ENCODE data around the gene UBE2H.
"Not testable (repeated sequence)": the region's sequence is repeated elsewhere in the genome, so short reads cannot be mapped to it uniquely, and the experiment has no call there.

The UBE2H gene

GRCh38 chr7:129864042-129864441 lies 88.7 kb downstream of the UBE2H start:
- Histone ChIP-seq H2BK120ac (ENCODE audit: low read depth, low read length) (no peak overlapping the region), H2BK12ac (ENCODE audit: low read length) (no peak overlapping the region), H3K14ac (ENCODE audit: low read length) (no peak overlapping the region), H3K18ac (ENCODE audit: low read length) (no peak overlapping the region), H2BK5ac (ENCODE audit: low read length) (no peak overlapping the region), H3K27me3 (ENCODE audit: control insufficient read depth in 3 of 3, insufficient read depth in 3 of 3, low read depth in 1 of 3, low read length in 3 of 3) (no peaks in the 10 kb centered on the region), H3K79me1 (ENCODE audit: low read depth, low read length) (peaks cover 3% of the 10 kb centered on the region), H4K91ac (ENCODE audit: low read depth, low read length, poor library complexity) (no peak overlapping the region), H3K4me3 (ENCODE audit: low read length in 2 of 2) (no peak overlapping the region), H3K4ac (ENCODE audit: low read length) (no peak overlapping the region), H3K4me1 (ENCODE audit: control insufficient read depth in 2 of 2, insufficient read depth in 1 of 2, low read depth in 1 of 2, low read length in 2 of 2) (peaks cover 6 to 13% of the 10 kb centered on the region in 2 donors), H2AK5ac (ENCODE audit: low read depth, low read length) (no peak overlapping the region), H2AFZ (ENCODE audit: low read length) (no peak overlapping the region), H3K23ac (ENCODE audit: low read depth, low read length, poor library complexity) (no peak overlapping the region), H4K8ac (ENCODE audit: low read depth, low read length) (no peak overlapping the region), H3K9ac (ENCODE audit: low read depth, low read length, poor library complexity) (no peak overlapping the region), H3K27ac (replicated peaks; ENCODE audit: low read length) (no peak overlapping the region), H3K9me3 (replicated peaks in 1 of 2; ENCODE audit: control insufficient read depth in 2 of 2, insufficient read depth in 1 of 2, low read depth in 1 of 2, low read length in 2 of 2) (no peaks in the 10 kb centered on the region), H2BK15ac (ENCODE audit: low read length) (no peak overlapping the region), H3K4me2 (ENCODE audit: insufficient read depth, low read length, poor library complexity, severe bottlenecking) (no peak overlapping the region), H3K36me3 (replicated peaks in 1 of 2; ENCODE audit: control insufficient read depth in 2 of 2, insufficient read depth in 2 of 2, low read length in 2 of 2) (no peaks in the 10 kb centered on the region)
- no peak for DNase-seq (ENCODE audit: low spot score)
- WGBS, 2 donors (ENCODE audit: extremely low coverage in 2 of 2, insufficient read length in 2 of 2, insufficient replicate concordance in 1 of 2): no CpG with 5 or more reads among the region's 3 CpGs

GRCh38 chr7:129862682-129863081 lies 90.1 kb downstream of the UBE2H start:
- Histone ChIP-seq H4K91ac (ENCODE audit: low read depth, low read length, poor library complexity) (no peak overlapping the region), H3K4ac (ENCODE audit: low read length) (no peak overlapping the region), H2BK15ac (ENCODE audit: low read length) (no peak overlapping the region), H3K27ac (replicated peaks; ENCODE audit: low read length) (no peak overlapping the region), H2AK5ac (ENCODE audit: low read depth, low read length) (no peak overlapping the region), H2BK12ac (ENCODE audit: low read length) (no peak overlapping the region), H3K27me3 (ENCODE audit: control insufficient read depth in 3 of 3, insufficient read depth in 3 of 3, low read depth in 1 of 3, low read length in 3 of 3) (no peaks in the 10 kb centered on the region), H3K4me3 (ENCODE audit: low read length in 2 of 2) (no peak overlapping the region), H3K14ac (ENCODE audit: low read length) (no peak overlapping the region), H3K9me3 (replicated peaks in 1 of 2; ENCODE audit: control insufficient read depth in 2 of 2, insufficient read depth in 1 of 2, low read depth in 1 of 2, low read length in 2 of 2) (no peaks in the 10 kb centered on the region), H3K4me1 (ENCODE audit: control insufficient read depth in 2 of 2, insufficient read depth in 1 of 2, low read depth in 1 of 2, low read length in 2 of 2) (peaks cover 6 to 13% of the 10 kb centered on the region in 2 donors), H2BK120ac (ENCODE audit: low read depth, low read length) (no peak overlapping the region), H3K4me2 (ENCODE audit: insufficient read depth, low read length, poor library complexity, severe bottlenecking) (no peak overlapping the region), H4K8ac (ENCODE audit: low read depth, low read length) (no peak overlapping the region), H2AFZ (ENCODE audit: low read length) (no peak overlapping the region), H3K18ac (ENCODE audit: low read length) (no peak overlapping the region), H2BK5ac (ENCODE audit: low read length) (no peak overlapping the region), H3K23ac (ENCODE audit: low read depth, low read length, poor library complexity) (no peak overlapping the region), H3K36me3 (replicated peaks in 1 of 2; ENCODE audit: control insufficient read depth in 2 of 2, insufficient read depth in 2 of 2, low read length in 2 of 2) (peaks cover 0 to 1% of the 10 kb centered on the region in 2 donors), H3K9ac (ENCODE audit: low read depth, low read length, poor library complexity) (no peak overlapping the region), H3K79me1 (ENCODE audit: low read depth, low read length) (peaks cover 3% of the 10 kb centered on the region)
- whole genome bisulfite sequencing, 2 donors (ENCODE audit: extremely low coverage in 2 of 2, insufficient read length in 2 of 2, insufficient replicate concordance in 1 of 2): no CpG with 5 or more reads among the region's 3 CpGs
- DNase-seq (ENCODE audit: low spot score): no peak

GRCh38 chr7:129860784-129861183 lies 92.0 kb downstream of the UBE2H start:
- not testable (repeated sequence) for H3K27ac ChIP-seq (replicated peaks; ENCODE audit: low read length); H3K18ac ChIP-seq (ENCODE audit: low read length); H2BK120ac ChIP-seq (ENCODE audit: low read depth, low read length); H3K79me1 ChIP-seq (ENCODE audit: low read depth, low read length); H2BK15ac ChIP-seq (ENCODE audit: low read length); H3K4me3 ChIP-seq (ENCODE audit: low read length in 2 of 2); H2BK12ac ChIP-seq (ENCODE audit: low read length); H2AK5ac ChIP-seq (ENCODE audit: low read depth, low read length); DNase-seq (ENCODE audit: low spot score); H3K14ac ChIP-seq (ENCODE audit: low read length); H2AFZ ChIP-seq (ENCODE audit: low read length); H3K9ac ChIP-seq (ENCODE audit: low read depth, low read length, poor library complexity); H3K27me3 ChIP-seq (ENCODE audit: control insufficient read depth in 3 of 3, insufficient read depth in 3 of 3, low read depth in 1 of 3, low read length in 3 of 3); H3K4me2 ChIP-seq (ENCODE audit: insufficient read depth, low read length, poor library complexity, severe bottlenecking); H3K9me3 ChIP-seq (replicated peaks in 1 of 2; ENCODE audit: control insufficient read depth in 2 of 2, insufficient read depth in 1 of 2, low read depth in 1 of 2, low read length in 2 of 2); H2BK5ac ChIP-seq (ENCODE audit: low read length); H4K8ac ChIP-seq (ENCODE audit: low read depth, low read length); H3K36me3 ChIP-seq (replicated peaks in 1 of 2; ENCODE audit: control insufficient read depth in 2 of 2, insufficient read depth in 2 of 2, low read length in 2 of 2); H3K23ac ChIP-seq (ENCODE audit: low read depth, low read length, poor library complexity); H4K91ac ChIP-seq (ENCODE audit: low read depth, low read length, poor library complexity); H3K4ac ChIP-seq (ENCODE audit: low read length)
- WGBS, 2 donors (ENCODE audit: extremely low coverage in 2 of 2, insufficient read length in 2 of 2, insufficient replicate concordance in 1 of 2): no CpG with 5 or more reads among the region's 6 CpGs
- H3K4me1 ChIP-seq (ENCODE audit: control insufficient read depth in 2 of 2, insufficient read depth in 1 of 2, low read depth in 1 of 2, low read length in 2 of 2): peaks cover 6 to 11% of the 10 kb centered on the region in 2 donors

GRCh38 chr7:129859183-129859582 lies 93.6 kb downstream of the UBE2H start:
- Histone ChIP-seq H2BK5ac (ENCODE audit: low read length) (no peak overlapping the region), H3K9me3 (replicated peaks in 1 of 2; ENCODE audit: control insufficient read depth in 2 of 2, insufficient read depth in 1 of 2, low read depth in 1 of 2, low read length in 2 of 2) (no peaks in the 10 kb centered on the region), H4K8ac (ENCODE audit: low read depth, low read length) (no peak overlapping the region), H3K36me3 (replicated peaks in 1 of 2; ENCODE audit: control insufficient read depth in 2 of 2, insufficient read depth in 2 of 2, low read length in 2 of 2) (peaks cover 2 to 3% of the 10 kb centered on the region in 2 donors), H3K4me3 (ENCODE audit: low read length in 2 of 2) (no peak overlapping the region), H2BK120ac (ENCODE audit: low read depth, low read length) (no peak overlapping the region), H2BK15ac (ENCODE audit: low read length) (no peak overlapping the region), H3K4me2 (ENCODE audit: insufficient read depth, low read length, poor library complexity, severe bottlenecking) (no peak overlapping the region), H4K91ac (ENCODE audit: low read depth, low read length, poor library complexity) (no peak overlapping the region), H2BK12ac (ENCODE audit: low read length) (no peak overlapping the region), H3K9ac (ENCODE audit: low read depth, low read length, poor library complexity) (no peak overlapping the region), H2AK5ac (ENCODE audit: low read depth, low read length) (no peak overlapping the region), H3K14ac (ENCODE audit: low read length) (no peak overlapping the region), H3K27me3 (ENCODE audit: control insufficient read depth in 3 of 3, insufficient read depth in 3 of 3, low read depth in 1 of 3, low read length in 3 of 3) (no peaks in the 10 kb centered on the region), H3K18ac (ENCODE audit: low read length) (no peak overlapping the region), H3K79me1 (ENCODE audit: low read depth, low read length) (no peaks in the 10 kb centered on the region), H2AFZ (ENCODE audit: low read length) (no peak overlapping the region), H3K4me1 (ENCODE audit: control insufficient read depth in 2 of 2, insufficient read depth in 1 of 2, low read depth in 1 of 2, low read length in 2 of 2) (peaks cover 4% of the 10 kb centered on the region in 2 donors), H3K27ac (replicated peaks; ENCODE audit: low read length) (no peak overlapping the region), H3K4ac (ENCODE audit: low read length) (no peak overlapping the region), H3K23ac (ENCODE audit: low read depth, low read length, poor library complexity) (no peak overlapping the region)
- WGBS, 2 donors (ENCODE audit: extremely low coverage in 2 of 2, insufficient read length in 2 of 2, insufficient replicate concordance in 1 of 2): no CpG with 5 or more reads among the region's 2 CpGs
- DNase-seq (ENCODE audit: low spot score): no peak

Data from neuronal stem cell (in vitro differentiated cells).